ENCODE results near the gene SERPINB10.

SERPINB10 gene

DNA sequence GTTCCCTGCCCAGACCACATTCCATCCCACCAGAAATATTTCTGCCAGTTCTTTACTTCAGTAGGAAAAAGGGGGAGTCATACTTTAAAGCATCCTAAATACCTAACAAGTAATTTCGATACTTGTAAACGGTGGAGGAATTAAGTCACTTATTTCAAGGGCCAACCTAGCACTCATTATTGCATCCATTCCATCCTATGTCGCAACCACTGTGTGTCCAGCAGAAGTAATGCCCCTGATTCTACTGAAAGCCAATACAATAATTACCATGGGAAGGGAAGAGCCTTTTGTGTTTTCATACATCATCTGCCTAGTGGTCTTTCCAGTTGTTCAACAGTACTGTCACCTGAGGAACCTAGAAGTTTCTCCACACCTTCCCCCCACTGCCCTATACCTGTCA, 74.6 kb downstream of the SERPINB10 start:
- no peak for DNase-seq (ENCODE audit: low spot score)

Measured in pons (tissue), 1 donor.